ENCODE data around the gene SLC44A1.

SLC44A1 gene

GRCh38 chr9:105243015-105243686 is 1.3 kb upstream of the SLC44A1 start:
- H3K4me1 ChIP-seq (ENCODE audit: insufficient read depth, low read length) = peaks cover 51% of the 10 kb centered on the region
- no peaks in the 10 kb centered on the region for H3K9me3 ChIP-seq (ENCODE audit: insufficient read depth, low read depth, low read length)
- peak overlapping the region; percentile 71; the same call in 1 of the 2 replicates for H3K9ac ChIP-seq (ENCODE audit: low read depth, low read length)
- H3K36me3 ChIP-seq (ENCODE audit: insufficient read depth, low read depth, low read length) = no peaks in the 10 kb centered on the region
- peaks cover 3% of the 10 kb centered on the region; the same call in 1 of the 2 replicates for H3K27me3 ChIP-seq (ENCODE audit: insufficient read depth, low read length)
- H3K4me3 ChIP-seq (ENCODE audit: low read length) = peak overlapping the region; percentile 63
- no peak overlapping the region for H3K27ac ChIP-seq (ENCODE audit: low read length)

- H3K4me1 ChIP-seq (ENCODE audit: insufficient read depth, low read length) = peaks cover 62% of the 10 kb centered on the region
- peak overlapping the region; percentile 84 for H3K27ac ChIP-seq (ENCODE audit: low read length)
- H3K9ac ChIP-seq (ENCODE audit: low read depth, low read length) = peak overlapping the region; percentile 92
- H3K27me3 ChIP-seq (ENCODE audit: insufficient read depth, low read length) = peaks cover 3% of the 10 kb centered on the region; the same call in 1 of the 2 replicates
- H3K36me3 ChIP-seq (ENCODE audit: insufficient read depth, low read depth, low read length) = no peaks in the 10 kb centered on the region
- H3K4me3 ChIP-seq (ENCODE audit: low read length) = peak overlapping the region; percentile 84
- H3K9me3 ChIP-seq (ENCODE audit: insufficient read depth, low read depth, low read length) = no peaks in the 10 kb centered on the region
Measured at GRCh38 chr9:105244734-105245028, 230 bp downstream of the SLC44A1 start.

- peak overlapping the region; percentile 92 for H3K9ac ChIP-seq (ENCODE audit: low read depth, low read length)
- peaks cover 62% of the 10 kb centered on the region for H3K4me1 ChIP-seq (ENCODE audit: insufficient read depth, low read length)
- peak overlapping the region; percentile 84 for H3K27ac ChIP-seq (ENCODE audit: low read length)
- H3K36me3 ChIP-seq (ENCODE audit: insufficient read depth, low read depth, low read length) = no peaks in the 10 kb centered on the region
- peak overlapping the region; percentile 84 for H3K4me3 ChIP-seq (ENCODE audit: low read length)
- H3K9me3 ChIP-seq (ENCODE audit: insufficient read depth, low read depth, low read length) = no peaks in the 10 kb centered on the region
- peaks cover 3% of the 10 kb centered on the region; the same call in 1 of the 2 replicates for H3K27me3 ChIP-seq (ENCODE audit: insufficient read depth, low read length)
Measured at GRCh38 chr9:105245029-105245890, 809 bp downstream of the SLC44A1 start.

GRCh38 chr9:105245891-105246161 is 1.4 kb downstream of the SLC44A1 start:
- Histone ChIP-seq H3K4me3 (ENCODE audit: low read length) (peak overlapping the region; percentile 84), H3K27me3 (ENCODE audit: insufficient read depth, low read length) (peaks cover 3% of the 10 kb centered on the region; the same call in 1 of the 2 replicates), H3K9me3 (ENCODE audit: insufficient read depth, low read depth, low read length) (no peaks in the 10 kb centered on the region), H3K4me1 (ENCODE audit: insufficient read depth, low read length) (peaks cover 58% of the 10 kb centered on the region), H3K36me3 (ENCODE audit: insufficient read depth, low read depth, low read length) (no peaks in the 10 kb centered on the region), H3K9ac (ENCODE audit: low read depth, low read length) (peak overlapping the region; percentile 92; the same call in 1 of the 2 replicates), H3K27ac (ENCODE audit: low read length) (peak overlapping the region; percentile 84)

GRCh38 chr9:105246656-105247173 is 2.3 kb downstream of the SLC44A1 start:
- H3K36me3 ChIP-seq (ENCODE audit: insufficient read depth, low read depth, low read length) = no peaks in the 10 kb centered on the region
- peak overlapping the region; percentile 92; the same call in 1 of the 2 replicates for H3K9ac ChIP-seq (ENCODE audit: low read depth, low read length)
- H3K4me3 ChIP-seq (ENCODE audit: low read length) = peak overlapping the region; percentile 84

GRCh38 chr9:105248691-105249090 is 4.2 kb downstream of the SLC44A1 start:
- peak overlapping the region; percentile 19; the same call in 1 of the 2 replicates for H3K4me3 ChIP-seq (ENCODE audit: low read length)
- H3K27ac ChIP-seq (ENCODE audit: low read length) = no peak overlapping the region
- peaks cover 44% of the 10 kb centered on the region for H3K4me1 ChIP-seq (ENCODE audit: insufficient read depth, low read length)
- no peaks in the 10 kb centered on the region for H3K36me3 ChIP-seq (ENCODE audit: insufficient read depth, low read depth, low read length)
- peaks cover 3% of the 10 kb centered on the region; the same call in 1 of the 2 replicates for H3K27me3 ChIP-seq (ENCODE audit: insufficient read depth, low read length)
- no peaks in the 10 kb centered on the region for H3K9me3 ChIP-seq (ENCODE audit: insufficient read depth, low read depth, low read length)
- 0 out of 2 replicates have a peak overlapping the region, but pooled peaks have one; percentile 14 for H3K9ac ChIP-seq (ENCODE audit: low read depth, low read length)

More at GRCh38 chr9:105246656-105247173, 2.3 kb downstream of the SLC44A1 start:
- H3K4me1 ChIP-seq (ENCODE audit: insufficient read depth, low read length) = peaks cover 58% of the 10 kb centered on the region
- H3K27ac ChIP-seq (ENCODE audit: low read length) = no peak overlapping the region
- peaks cover 3% of the 10 kb centered on the region; the same call in 1 of the 2 replicates for H3K27me3 ChIP-seq (ENCODE audit: insufficient read depth, low read length)
- no peaks in the 10 kb centered on the region for H3K9me3 ChIP-seq (ENCODE audit: insufficient read depth, low read depth, low read length)

- Histone ChIP-seq H3K4me1 (ENCODE audit: insufficient read depth, low read length) (peaks cover 49% of the 10 kb centered on the region), H3K9ac (ENCODE audit: low read depth, low read length) (no peak overlapping the region; the same call in 1 of the 2 replicates), H3K9me3 (ENCODE audit: insufficient read depth, low read depth, low read length) (no peaks in the 10 kb centered on the region), H3K4me3 (ENCODE audit: low read length) (no peak overlapping the region), H3K27ac (ENCODE audit: low read length) (no peak overlapping the region), H3K36me3 (ENCODE audit: insufficient read depth, low read depth, low read length) (no peaks in the 10 kb centered on the region), H3K27me3 (ENCODE audit: insufficient read depth, low read length) (no peaks in the 10 kb centered on the region)
Measured at GRCh38 chr9:105251133-105251532, 6.7 kb downstream of the SLC44A1 start.

GRCh38 chr9:105251733-105252404 is 7.4 kb downstream of the SLC44A1 start:
- no peaks in the 10 kb centered on the region for H3K36me3 ChIP-seq (ENCODE audit: insufficient read depth, low read depth, low read length)
- H3K4me3 ChIP-seq (ENCODE audit: low read length) = no peak overlapping the region
- H3K9me3 ChIP-seq (ENCODE audit: insufficient read depth, low read depth, low read length) = no peaks in the 10 kb centered on the region
- H3K9ac ChIP-seq (ENCODE audit: low read depth, low read length) = no peak overlapping the region; the same call in 1 of the 2 replicates
- H3K4me1 ChIP-seq (ENCODE audit: insufficient read depth, low read length) = peaks cover 44% of the 10 kb centered on the region
- no peak overlapping the region for H3K27ac ChIP-seq (ENCODE audit: low read length)
- no peaks in the 10 kb centered on the region for H3K27me3 ChIP-seq (ENCODE audit: insufficient read depth, low read length)

- Histone ChIP-seq H3K9ac (ENCODE audit: low read depth, low read length) (no peak overlapping the region), H3K36me3 (ENCODE audit: insufficient read depth, low read depth, low read length) (no peaks in the 10 kb centered on the region), H3K27ac (ENCODE audit: low read length) (no peak overlapping the region), H3K27me3 (ENCODE audit: insufficient read depth, low read length) (no peaks in the 10 kb centered on the region), H3K9me3 (ENCODE audit: insufficient read depth, low read depth, low read length) (no peaks in the 10 kb centered on the region), H3K4me1 (ENCODE audit: insufficient read depth, low read length) (peaks cover 43% of the 10 kb centered on the region), H3K4me3 (ENCODE audit: low read length) (no peak overlapping the region)
Measured at GRCh38 chr9:105252405-105252756, 7.9 kb downstream of the SLC44A1 start.

- Histone ChIP-seq H3K4me3 (ENCODE audit: low read length) (no peak overlapping the region), H3K9me3 (ENCODE audit: insufficient read depth, low read depth, low read length) (no peaks in the 10 kb centered on the region), H3K4me1 (ENCODE audit: insufficient read depth, low read length) (peaks cover 28% of the 10 kb centered on the region; the same call in 1 of the 2 replicates), H3K36me3 (ENCODE audit: insufficient read depth, low read depth, low read length) (no peaks in the 10 kb centered on the region), H3K27ac (ENCODE audit: low read length) (no peak overlapping the region), H3K27me3 (ENCODE audit: insufficient read depth, low read length) (no peaks in the 10 kb centered on the region), H3K9ac (ENCODE audit: low read depth, low read length) (no peak overlapping the region; the same call in 1 of the 2 replicates)
Measured at GRCh38 chr9:105254226-105254625, 9.8 kb downstream of the SLC44A1 start.

GRCh38 chr9:105255421-105255820 is 11.0 kb downstream of the SLC44A1 start:
- H3K27ac ChIP-seq (ENCODE audit: low read length) = no peak overlapping the region
- no peaks in the 10 kb centered on the region for H3K36me3 ChIP-seq (ENCODE audit: insufficient read depth, low read depth, low read length)
- no peaks in the 10 kb centered on the region for H3K27me3 ChIP-seq (ENCODE audit: insufficient read depth, low read length)
- H3K4me3 ChIP-seq (ENCODE audit: low read length) = no peak overlapping the region
- no peaks in the 10 kb centered on the region for H3K9me3 ChIP-seq (ENCODE audit: insufficient read depth, low read depth, low read length)
- H3K9ac ChIP-seq (ENCODE audit: low read depth, low read length) = no peak overlapping the region
- H3K4me1 ChIP-seq (ENCODE audit: insufficient read depth, low read length) = peaks cover 39% of the 10 kb centered on the region
